ENCODE measurements around the gene GAPVD1.
"Not testable (repeated sequence)": the region's sequence is repeated elsewhere in the genome, so short reads cannot be mapped to it uniquely, and the experiment has no call there.

Gene GAPVD1

GRCh38 chr9:125387861-125388524, 126.4 kb downstream of the GAPVD1 start:
- FAIRE-seq (no peak), DNase-seq (ENCODE audit: insufficient read length) (no peak)
- no peak for TF ChIP-seq TAF1 (IDR thresholded peaks at IDR 0.05; ENCODE audit: borderline replicate concordance, low read depth, low read length)
- no peak for TF ChIP-seq POLR2A (IDR thresholded peaks at IDR 0.05; ENCODE audit: low read depth, low read length)
- TF ChIP-seq POLR2AphosphoS5 (IDR thresholded peaks at IDR 0.05; ENCODE audit: low read depth, low read length): no peak

- DNase-seq (ENCODE audit: insufficient read length): no peak
- FAIRE-seq: no peak
- TF ChIP-seq POLR2AphosphoS5 (IDR thresholded peaks at IDR 0.05; ENCODE audit: low read depth, low read length): no peak
- TF ChIP-seq POLR2A (IDR thresholded peaks at IDR 0.05; ENCODE audit: low read depth, low read length): no peak
- no peak for TF ChIP-seq TAF1 (IDR thresholded peaks at IDR 0.05; ENCODE audit: borderline replicate concordance, low read depth, low read length)
Observed at GRCh38 chr9:125388978-125389377, 127.4 kb downstream of the GAPVD1 start.

- FAIRE-seq: no peak
- no peak for DNase-seq (ENCODE audit: insufficient read length)
- TF ChIP-seq POLR2AphosphoS5 (IDR thresholded peaks at IDR 0.05; ENCODE audit: low read depth, low read length) (no peak), POLR2A (IDR thresholded peaks at IDR 0.05; ENCODE audit: low read depth, low read length) (no peak), TAF1 (IDR thresholded peaks at IDR 0.05; ENCODE audit: borderline replicate concordance, low read depth, low read length) (no peak)
Observed at GRCh38 chr9:125391704-125392103, 130.1 kb downstream of the GAPVD1 start.

- no peak for TF ChIP-seq POLR2A (IDR thresholded peaks at IDR 0.05; ENCODE audit: low read depth, low read length)
- no peak for TF ChIP-seq TAF1 (IDR thresholded peaks at IDR 0.05; ENCODE audit: borderline replicate concordance, low read depth, low read length)
- no peak for TF ChIP-seq POLR2AphosphoS5 (IDR thresholded peaks at IDR 0.05; ENCODE audit: low read depth, low read length)
- FAIRE-seq (no peak), DNase-seq (ENCODE audit: insufficient read length) (no peak)
Observed at GRCh38 chr9:125393426-125393825, 131.8 kb downstream of the GAPVD1 start.

GRCh38 chr9:125396799-125397198, 135.2 kb downstream of the GAPVD1 start:
- TF ChIP-seq POLR2AphosphoS5 (IDR thresholded peaks at IDR 0.05; ENCODE audit: low read depth, low read length): no peak
- TF ChIP-seq TAF1 (IDR thresholded peaks at IDR 0.05; ENCODE audit: borderline replicate concordance, low read depth, low read length): no peak
- TF ChIP-seq POLR2A (IDR thresholded peaks at IDR 0.05; ENCODE audit: low read depth, low read length): no peak
- no peak for DNase-seq (ENCODE audit: insufficient read length)
- no peak for FAIRE-seq

GRCh38 chr9:125397736-125398135, 136.1 kb downstream of the GAPVD1 start:
- no peak for FAIRE-seq
- DNase-seq (ENCODE audit: insufficient read length): no peak
- TF ChIP-seq POLR2AphosphoS5 (IDR thresholded peaks at IDR 0.05; ENCODE audit: low read depth, low read length) (no peak), TAF1 (IDR thresholded peaks at IDR 0.05; ENCODE audit: borderline replicate concordance, low read depth, low read length) (no peak)

GRCh38 chr9:125398243-125398642, 136.6 kb downstream of the GAPVD1 start:
- TF ChIP-seq POLR2AphosphoS5 (IDR thresholded peaks at IDR 0.05; ENCODE audit: low read depth, low read length) (no peak), POLR2A (IDR thresholded peaks at IDR 0.05; ENCODE audit: low read depth, low read length) (no peak), TAF1 (IDR thresholded peaks at IDR 0.05; ENCODE audit: borderline replicate concordance, low read depth, low read length) (no peak)
- DNase-seq (ENCODE audit: insufficient read length) (no peak), FAIRE-seq (no peak)

- TF ChIP-seq TAF1 (IDR thresholded peaks at IDR 0.05; ENCODE audit: borderline replicate concordance, low read depth, low read length) (no peak), POLR2AphosphoS5 (IDR thresholded peaks at IDR 0.05; ENCODE audit: low read depth, low read length) (no peak), POLR2A (IDR thresholded peaks at IDR 0.05; ENCODE audit: low read depth, low read length) (no peak)
- FAIRE-seq (no peak), DNase-seq (ENCODE audit: insufficient read length) (no peak)
Observed at GRCh38 chr9:125399165-125399564, 137.5 kb downstream of the GAPVD1 start.

- FAIRE-seq (no peak), DNase-seq (ENCODE audit: insufficient read length) (no peak)
- TF ChIP-seq POLR2A (IDR thresholded peaks at IDR 0.05; ENCODE audit: low read depth, low read length) (no peak), POLR2AphosphoS5 (IDR thresholded peaks at IDR 0.05; ENCODE audit: low read depth, low read length) (no peak), TAF1 (IDR thresholded peaks at IDR 0.05; ENCODE audit: borderline replicate concordance, low read depth, low read length) (no peak)
Observed at GRCh38 chr9:125399666-125400065, 138.0 kb downstream of the GAPVD1 start.

GRCh38 chr9:125400232-125400631, 138.6 kb downstream of the GAPVD1 start:
- DNase-seq (ENCODE audit: insufficient read length); FAIRE-seq: not testable (repeated sequence)

GRCh38 chr9:125400725-125401716, 139.4 kb downstream of the GAPVD1 start:
- TF ChIP-seq TAF1 (IDR thresholded peaks at IDR 0.05; ENCODE audit: borderline replicate concordance, low read depth, low read length) (no peak), POLR2AphosphoS5 (IDR thresholded peaks at IDR 0.05; ENCODE audit: low read depth, low read length) (no peak), POLR2A (IDR thresholded peaks at IDR 0.05; ENCODE audit: low read depth, low read length) (no peak)
- DNase-seq (ENCODE audit: insufficient read length) (no peak), FAIRE-seq (no peak)

GRCh38 chr9:125404733-125405132, 143.1 kb downstream of the GAPVD1 start:
- TF ChIP-seq TAF1 (IDR thresholded peaks at IDR 0.05; ENCODE audit: borderline replicate concordance, low read depth, low read length) (no peak), POLR2A (IDR thresholded peaks at IDR 0.05; ENCODE audit: low read depth, low read length) (no peak)

More at GRCh38 chr9:125404733-125405132, 143.1 kb downstream of the GAPVD1 start:
- FAIRE-seq (no peak), DNase-seq (ENCODE audit: insufficient read length) (no peak)

Data from GM12892 (cell line).